B cell (primary cell): ENCODE data around the gene ERMARD. TPM values are rescaled to one million over a fixed set of nuclear protein-coding genes. Genes with fewer than 3 reads are reported as not detected.

ENCODE experiments used
- ATAC-seq: fragments of 200-7000 bp; cut with Tn5 transposase; one replicate; pipeline ENCODE4 v1.10.0; 2021; ENCODE audit warnings: low read depth, mild to moderate bottlenecking, moderate number of reproducible peaks, moderate library complexity
- CTCF ChIA-PET: fragments of 350-600 bp; sonication (Branson Sonifier 250); formaldehyde crosslinking; loops from one replicate; lab custom pipeline; 2021; ENCODE audit warnings: antibody characterized with exemption, inconsistent platforms; lab: Charles Lee
- POLR2A ChIA-PET: fragments of 350-600 bp; sonication (Branson Sonifier 250); formaldehyde crosslinking; loops from one replicate; lab custom pipeline; 2021; ENCODE audit warnings: antibody characterized with exemption; lab: Charles Lee
- DNase-seq: peaks from one replicate; pipeline ENCODE4 v3.0.0; 2013
- H2AFZ ChIP-seq: 2 replicates; pipeline ENCODE4 v1.6.1; 2012; ENCODE audit warnings: mild to moderate bottlenecking, low read depth, low read length; ENCODE audit not compliant: insufficient read depth, poor library complexity, severe bottlenecking
- H3K27ac ChIP-seq, 2 donors: 1 replicate in 1 of 2; 2 replicates in 1 of 2; pipeline ENCODE4 v1.5.1; 2012 to 2013; ENCODE audit warnings: low read length in 2 of 2, mild to moderate bottlenecking in 2 of 2, moderate library complexity in 1 of 2
- H3K27me3 ChIP-seq, 4 experiments: fragments of 200-600 bp in 1 of 4; sonication (generic) in 1 of 4; replicated peaks in 1 of 4; 1 replicate in 2 of 4; 2 replicates in 2 of 4; pipeline versions ENCODE4 v1.6.1 to v1.7.0; 2013 to 2016; ENCODE audit warnings: low read length in 3 of 4, mild to moderate bottlenecking in 2 of 4, mixed read lengths in 1 of 4, moderate library complexity in 1 of 4; ENCODE audit not compliant: insufficient read depth in 4 of 4, control insufficient read depth in 3 of 4; ENCODE audit errors: control extremely low read depth in 1 of 4
- H3K36me3 ChIP-seq, 2 experiments: replicated peaks in 1 of 2; 1 replicate in 1 of 2; 2 replicates in 1 of 2; pipeline versions ENCODE4 v1.6.1 to v1.7.1; 2013; ENCODE audit warnings: low read length in 1 of 2; ENCODE audit not compliant: insufficient read depth in 2 of 2, control insufficient read depth in 1 of 2; ENCODE audit errors: control extremely low read depth in 1 of 2, extremely low read depth in 1 of 2
- H3K4me1 ChIP-seq, 2 donors: fragments of 200-600 bp in 1 of 2; sonication (generic) in 1 of 2; 1 replicate in 1 of 2; 2 replicates in 1 of 2; pipeline versions ENCODE4 v1.5.1 to v1.6.1; 2013 to 2017; ENCODE audit warnings: low read length in 2 of 2; ENCODE audit not compliant: control insufficient read depth in 2 of 2, insufficient read depth in 2 of 2
- H3K4me2 ChIP-seq: replicated peaks from 2 replicates; pipeline ENCODE3; 2012; ENCODE audit warnings: mild to moderate bottlenecking, low read depth, low read length; ENCODE audit not compliant: poor library complexity, severe bottlenecking
- H3K4me3 ChIP-seq, 5 experiments: fragments of 200-600 bp in 1 of 5; sonication (generic) in 1 of 5; 1 replicate in 3 of 5; 2 replicates in 2 of 5; pipeline versions ENCODE4 v1.5.1 to v1.7.0; 2011 to 2016; ENCODE audit warnings: low read length in 4 of 5, mild to moderate bottlenecking in 4 of 5, low read depth in 2 of 5, control low read depth in 1 of 5, moderate library complexity in 1 of 5; ENCODE audit not compliant: insufficient read depth in 1 of 5; ENCODE audit errors: control extremely low read depth in 1 of 5, extremely low read depth in 1 of 5
- H3K79me2 ChIP-seq: fragments of 200-600 bp; sonication (generic); one replicate; pipeline ENCODE4 v1.6.0; 2016; ENCODE audit warnings: low read length; ENCODE audit not compliant: control insufficient read depth, insufficient read depth
- H3K9ac ChIP-seq: fragments of 200-600 bp; sonication (generic); 2 replicates; pipeline ENCODE4 v1.6.1; 2017; ENCODE audit warnings: mild to moderate bottlenecking, low read length, moderate library complexity
- H3K9me3 ChIP-seq, 3 donors: one replicate each; pipeline versions ENCODE4 v1.6.1 to v1.7.1; 2013; ENCODE audit warnings: low read length in 2 of 3; ENCODE audit not compliant: control insufficient read depth in 2 of 3, insufficient read depth in 1 of 3; ENCODE audit errors: control extremely low read depth in 1 of 3
- H4K20me1 ChIP-seq: 2 replicates; pipeline ENCODE4 v1.6.0; 2012; ENCODE audit warnings: mild to moderate bottlenecking, low read length; ENCODE audit not compliant: insufficient read depth, control insufficient read depth, poor library complexity, severe bottlenecking
- H3K27ac Mint-ChIP-seq: one replicate; pipeline ENCODE4 v1.8.0; 2021; ENCODE audit warnings: mixed read lengths
- H3K27me3 Mint-ChIP-seq: one replicate; pipeline ENCODE4 v1.8.0; 2021; ENCODE audit warnings: mixed read lengths
- H3K4me1 Mint-ChIP-seq: one replicate; pipeline ENCODE4 v1.8.0; 2021; ENCODE audit warnings: mixed read lengths
- H3K4me3 Mint-ChIP-seq: one replicate; pipeline ENCODE4 v1.8.0; 2021; ENCODE audit warnings: mixed read lengths
- H3K9me3 Mint-ChIP-seq: one replicate; pipeline ENCODE4 v1.8.0; 2022; ENCODE audit warnings: mixed read lengths; ENCODE audit not compliant: insufficient read depth
- EZH2 ChIP-seq: IDR thresholded peaks from 2 replicates; pipeline ENCODE4 v1.6.1; 2012; ENCODE audit warnings: borderline replicate concordance, low read depth, mild to moderate bottlenecking, moderate library complexity, low read length; ENCODE audit not compliant: insufficient read depth, poor library complexity, severe bottlenecking
- WGBS: methylation state at CpG from one replicate; pipeline ENCODE4 v1.1.5; 2013; ENCODE audit warnings: missing lambda C conversion rate; ENCODE audit not compliant: insufficient coverage; 5-methylcytosine and 5-hydroxymethylcytosine counted together
- intact Hi-C: fragments of 100-400 bp; cut with micrococcal nuclease; formaldehyde crosslinking; loops from one replicate; pipeline ENCODE4 v1.10.0; 2022
- polyA plus RNA-seq: library from polyadenylated mRNA; depleted of rRNA; stranded (reverse); fragments of >200 nt; gene quantifications from 2 replicates; pipeline ENCODE4 v1.2.3, GENCODE V29; 2012
- total RNA-seq, 2 donors: library from RNA; stranded (reverse); fragments of 120-200 nt in 1 of 2; gene quantifications; 1 replicate in 1 of 2; 2 replicates in 1 of 2; pipeline versions ENCODE4 v1.2.3 to v1.2.4, GENCODE V29; 2013 to 2022
- TF ChIP-seq, protein P1 (sequence below): fragments of 200-600 bp; IDR thresholded peaks from one replicate; pipeline ENCODE4 v1.8.0; 2022; ENCODE audit warnings: antibody characterized with exemption, mild to moderate bottlenecking

The ERMARD gene
- total and polyA plus RNA-seq, 2 donors (not counting 1 experiment from before 2014, with no cell fraction given), result 42.8 to 65.1 TPM

DNA sequence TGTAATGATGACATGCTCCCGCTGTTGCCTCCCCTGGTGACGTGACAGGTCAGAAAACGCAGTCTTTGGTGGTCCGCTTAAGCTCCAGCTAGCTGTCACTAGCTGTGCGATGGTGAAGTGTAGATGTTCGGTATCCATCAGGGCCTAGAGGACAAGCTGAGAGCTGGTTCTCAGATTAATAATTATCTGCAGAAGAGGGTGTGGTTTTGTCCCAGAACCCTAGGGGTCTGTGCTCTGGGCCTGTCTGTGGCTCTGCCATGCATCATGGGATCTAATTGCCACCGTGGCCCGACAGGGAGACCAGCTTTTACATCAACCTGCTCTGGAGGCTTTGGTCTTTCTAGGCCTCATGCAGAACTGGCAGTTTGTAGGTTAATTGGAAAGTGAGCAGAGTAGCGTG lies 34.1 kb downstream of the ERMARD start:
- H3K27ac Mint-ChIP-seq, result no peak overlapping the region
- Histone ChIP-seq H3K4me2 (no peak overlapping the region), H3K4me3 (no peak overlapping the region), H2AFZ (no peak overlapping the region), H3K9ac (no peak overlapping the region), H4K20me1 (no peaks in the 10 kb centered on the region), H3K27ac (no peak overlapping the region), H3K27me3 (peaks cover 0 to 18% (median 2%) of the 10 kb centered on the region in 4 experiments), H3K9me3 (no peaks in the 10 kb centered on the region), H3K36me3 (peaks cover 0 to 2% of the 10 kb centered on the region in 2 experiments), H3K4me1 (peaks cover 5 to 11% of the 10 kb centered on the region in 2 donors), H3K79me2 (no peaks in the 10 kb centered on the region)
- TF ChIP-seq EZH2, result no peak
- TF ChIP-seq, protein P1, sequence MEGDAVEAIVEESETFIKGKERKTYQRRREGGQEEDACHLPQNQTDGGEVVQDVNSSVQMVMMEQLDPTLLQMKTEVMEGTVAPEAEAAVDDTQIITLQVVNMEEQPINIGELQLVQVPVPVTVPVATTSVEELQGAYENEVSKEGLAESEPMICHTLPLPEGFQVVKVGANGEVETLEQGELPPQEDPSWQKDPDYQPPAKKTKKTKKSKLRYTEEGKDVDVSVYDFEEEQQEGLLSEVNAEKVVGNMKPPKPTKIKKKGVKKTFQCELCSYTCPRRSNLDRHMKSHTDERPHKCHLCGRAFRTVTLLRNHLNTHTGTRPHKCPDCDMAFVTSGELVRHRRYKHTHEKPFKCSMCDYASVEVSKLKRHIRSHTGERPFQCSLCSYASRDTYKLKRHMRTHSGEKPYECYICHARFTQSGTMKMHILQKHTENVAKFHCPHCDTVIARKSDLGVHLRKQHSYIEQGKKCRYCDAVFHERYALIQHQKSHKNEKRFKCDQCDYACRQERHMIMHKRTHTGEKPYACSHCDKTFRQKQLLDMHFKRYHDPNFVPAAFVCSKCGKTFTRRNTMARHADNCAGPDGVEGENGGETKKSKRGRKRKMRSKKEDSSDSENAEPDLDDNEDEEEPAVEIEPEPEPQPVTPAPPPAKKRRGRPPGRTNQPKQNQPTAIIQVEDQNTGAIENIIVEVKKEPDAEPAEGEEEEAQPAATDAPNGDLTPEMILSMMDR, result no peak
- H3K4me1 Mint-ChIP-seq, result peaks cover 10% of the 10 kb centered on the region
- DNase-seq (no peak), ATAC-seq (no peak)
- H3K4me3 Mint-ChIP-seq, result no peak overlapping the region
- peaks cover 7% of the 10 kb centered on the region for H3K27me3 Mint-ChIP-seq
- CTCF ChIA-PET, result no interaction called here
- H3K9me3 Mint-ChIP-seq, result no peaks in the 10 kb centered on the region
- POLR2A ChIA-PET, result no interaction called here
- whole genome bisulfite sequencing, result 98% methylated on average over 8 of the region's 9 CpGs
- intact Hi-C loops, result no loop called here

DNA sequence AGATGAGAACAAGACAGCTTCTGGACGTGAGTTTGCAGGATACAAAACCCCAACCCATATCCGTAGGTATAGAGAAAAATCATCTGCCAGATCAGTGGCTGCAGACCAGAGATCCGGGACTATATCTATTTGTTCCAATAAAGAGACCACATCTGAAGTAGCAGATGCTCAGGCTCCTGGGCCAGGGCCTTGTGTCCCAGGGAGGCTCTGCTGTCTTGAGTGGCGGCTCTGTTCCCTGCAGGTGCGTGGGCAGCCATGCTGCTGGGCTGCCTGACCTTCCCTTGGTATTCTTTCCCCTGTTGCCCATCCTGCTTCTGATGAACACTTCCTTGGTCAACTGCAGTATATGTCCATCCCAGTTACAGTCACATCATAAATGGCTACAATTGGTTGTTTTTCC lies 34.9 kb downstream of the ERMARD start:
- Histone ChIP-seq H4K20me1 (no peaks in the 10 kb centered on the region), H3K79me2 (no peaks in the 10 kb centered on the region), H3K4me2 (no peak overlapping the region), H3K27me3 (peaks cover 0 to 23% (median 5%) of the 10 kb centered on the region in 4 experiments), H3K9ac (no peak overlapping the region), H3K9me3 (no peaks in the 10 kb centered on the region), H3K36me3 (no peaks in the 10 kb centered on the region), H3K27ac (no peak overlapping the region), H2AFZ (no peak overlapping the region), H3K4me3 (no peak overlapping the region), H3K4me1 (peaks cover 9 to 16% of the 10 kb centered on the region in 2 donors)
- CTCF ChIA-PET, result no interaction called here
- intact Hi-C loops, result no loop called here
- WGBS, result 97% methylated on average over 4 of the region's 5 CpGs
- no peaks in the 10 kb centered on the region for H3K9me3 Mint-ChIP-seq
- H3K4me1 Mint-ChIP-seq, result peaks cover 14% of the 10 kb centered on the region
- no peak overlapping the region for H3K4me3 Mint-ChIP-seq
- H3K27me3 Mint-ChIP-seq, result peaks cover 14% of the 10 kb centered on the region
- no peak overlapping the region for H3K27ac Mint-ChIP-seq
- POLR2A ChIA-PET, result no interaction called here
- no peak for TF ChIP-seq EZH2
- TF ChIP-seq, protein P1, result no peak
- ATAC-seq, result no peak
- no peak for DNase-seq
